H9 (cell line): Measurements from ENCODE around the gene RNF32. TPM values are rescaled to one million over a fixed set of nuclear protein-coding genes. Genes with fewer than 3 reads are reported as not detected.

Experiments
- DNase-seq: peaks from one replicate; pipeline ENCODE4 v3.0.0-alpha.2; 2017
- H2AFZ ChIP-seq: one replicate; pipeline ENCODE4 v1.6.1; 2013; ENCODE audit warnings: mild to moderate bottlenecking, low read length, control low read depth, moderate library complexity
- H2AK5ac ChIP-seq: 2 replicates; pipeline ENCODE4 v1.6.1; 2013; ENCODE audit warnings: low read length, control low read depth, mixed read lengths; ENCODE audit not compliant: insufficient read length
- H2BK120ac ChIP-seq: one replicate; pipeline ENCODE4 v1.6.1; 2013; ENCODE audit warnings: low read depth, mild to moderate bottlenecking, low read length, control low read depth, inconsistent platforms; ENCODE audit not compliant: poor library complexity, severe bottlenecking
- H2BK12ac ChIP-seq: 2 replicates; pipeline ENCODE4 v1.6.1; 2013; ENCODE audit warnings: low read length, control low read depth, mixed read lengths, low read depth; ENCODE audit not compliant: insufficient read length
- H2BK15ac ChIP-seq: 2 replicates; pipeline ENCODE4 v1.6.1; 2013; ENCODE audit warnings: low read depth, low read length, control low read depth
- H2BK20ac ChIP-seq: one replicate; pipeline ENCODE4 v1.6.1; 2013; ENCODE audit warnings: low read depth, mild to moderate bottlenecking, low read length, control low read depth, inconsistent platforms; ENCODE audit not compliant: poor library complexity, severe bottlenecking
- H2BK5ac ChIP-seq: 2 replicates; pipeline ENCODE4 v1.6.1; 2013; ENCODE audit warnings: low read length, control low read depth, mixed read lengths; ENCODE audit not compliant: insufficient read length
- H3K14ac ChIP-seq: 2 replicates; pipeline ENCODE4 v1.6.1; 2013; ENCODE audit warnings: low read length, control low read depth; ENCODE audit not compliant: insufficient read depth
- H3K18ac ChIP-seq: 2 replicates; pipeline ENCODE4 v1.6.1; 2013; ENCODE audit warnings: low read depth, mild to moderate bottlenecking, mixed read lengths, low read length, control low read depth; ENCODE audit not compliant: insufficient read length
- H3K23ac ChIP-seq: 2 replicates; pipeline ENCODE4 v1.6.1; 2013; ENCODE audit warnings: low read length, control low read depth, mixed read lengths, low read depth; ENCODE audit not compliant: insufficient read length
- H3K23me2 ChIP-seq: 2 replicates; pipeline ENCODE4 v1.6.1; 2013; ENCODE audit warnings: low read depth, mild to moderate bottlenecking, mixed read lengths, low read length, control low read depth; ENCODE audit not compliant: insufficient read length, poor library complexity, severe bottlenecking
- H3K27ac ChIP-seq: 2 replicates; pipeline ENCODE4 v1.5.1; 2013; ENCODE audit warnings: low read length, control low read depth, mixed read lengths, low read depth; ENCODE audit not compliant: insufficient read length
- H3K27me3 ChIP-seq: 2 replicates; pipeline ENCODE4 v1.6.1; 2013; ENCODE audit warnings: low read length, control low read depth, inconsistent platforms; ENCODE audit not compliant: insufficient read depth
- H3K4ac ChIP-seq: 2 replicates; pipeline ENCODE4 v1.6.1; 2013; ENCODE audit warnings: low read depth, mild to moderate bottlenecking, control low read depth, inconsistent platforms, low read length, moderate library complexity
- H3K4me1 ChIP-seq: 2 replicates; pipeline ENCODE4 v1.6.1; 2013; ENCODE audit warnings: low read length, control low read depth, inconsistent platforms; ENCODE audit not compliant: insufficient read depth
- H3K4me2 ChIP-seq: 2 replicates; pipeline ENCODE4 v1.6.1; 2013; ENCODE audit warnings: low read length, control low read depth, mixed read lengths; ENCODE audit not compliant: insufficient read length, insufficient read depth
- H3K56ac ChIP-seq: 2 replicates; pipeline ENCODE4 v1.6.1; 2013; ENCODE audit warnings: low read depth, mild to moderate bottlenecking, mixed read lengths, low read length, control low read depth; ENCODE audit not compliant: insufficient read length
- H3K79me1 ChIP-seq: 2 replicates; pipeline ENCODE4 v1.6.1; 2013; ENCODE audit warnings: low read depth, mild to moderate bottlenecking, moderate library complexity, low read length, control low read depth, inconsistent platforms; ENCODE audit not compliant: insufficient read depth, poor library complexity, severe bottlenecking
- H3K79me2 ChIP-seq: 2 replicates; pipeline ENCODE4 v1.6.1; 2013; ENCODE audit warnings: low read length, control low read depth, inconsistent platforms; ENCODE audit not compliant: insufficient read depth
- H3K9ac ChIP-seq: 2 replicates; pipeline ENCODE4 v1.6.1; 2013; ENCODE audit warnings: low read length, control low read depth, mixed read lengths; ENCODE audit not compliant: insufficient read length; ENCODE audit errors: extremely low read depth
- H3K9me3 ChIP-seq: one replicate; pipeline ENCODE4 v1.6.1; 2013; ENCODE audit warnings: low read depth, low read length, inconsistent platforms; ENCODE audit not compliant: control insufficient read depth
- H3T11ph ChIP-seq: one replicate; pipeline ENCODE4 v1.6.1; 2013; ENCODE audit warnings: mild to moderate bottlenecking, low read length, control low read depth, inconsistent platforms
- H4K20me1 ChIP-seq: one replicate; pipeline ENCODE4 v1.6.1; 2013; ENCODE audit not compliant: control insufficient read depth, insufficient read length, insufficient read depth
- H4K5ac ChIP-seq: 2 replicates; pipeline ENCODE4 v1.6.1; 2013; ENCODE audit warnings: low read depth, mild to moderate bottlenecking, mixed read lengths, low read length, control low read depth; ENCODE audit not compliant: insufficient read length
- H4K8ac ChIP-seq: replicated peaks from 2 replicates; pipeline ENCODE4 v1.6.1; 2013; ENCODE audit warnings: low read length, control low read depth, mixed read lengths, low read depth; ENCODE audit not compliant: insufficient read length
- H4K91ac ChIP-seq: 2 replicates; pipeline ENCODE4 v1.6.1; 2013; ENCODE audit warnings: low read depth, mild to moderate bottlenecking, moderate library complexity, mixed read lengths, low read length, control low read depth; ENCODE audit not compliant: insufficient read length
- H3K27ac Mint-ChIP-seq, 3 experiments: 2 replicates in 2 of 3; 3 replicates in 1 of 3; pipeline ENCODE4 v1.8.0; 2020 to 2021; ENCODE audit warnings: mixed read lengths in 3 of 3, mild to moderate bottlenecking in 1 of 3, moderate library complexity in 1 of 3
- H3K27me3 Mint-ChIP-seq: 2 replicates; pipeline ENCODE4 v1.8.0; 2021; ENCODE audit warnings: low read depth, mild to moderate bottlenecking, moderate library complexity, mixed read lengths
- H3K36me3 Mint-ChIP-seq, 3 experiments: 2 replicates in 2 of 3; 3 replicates in 1 of 3; pipeline ENCODE4 v1.8.0; 2020 to 2021; ENCODE audit warnings: low read depth in 3 of 3, mixed read lengths in 3 of 3; ENCODE audit not compliant: insufficient read depth in 1 of 3
- H3K4me1 Mint-ChIP-seq, 2 experiments: 2 replicates each; pipeline ENCODE4 v1.8.0; 2020; ENCODE audit warnings: mixed read lengths in 2 of 2
- H3K4me3 Mint-ChIP-seq, 2 experiments: 2 replicates in 1 of 2; 3 replicates in 1 of 2; pipeline ENCODE4 v1.8.0; 2020 to 2021; ENCODE audit warnings: mild to moderate bottlenecking in 2 of 2, mixed read lengths in 2 of 2, moderate library complexity in 1 of 2
- H3K9me3 Mint-ChIP-seq, 2 experiments: 2 replicates in 1 of 2; 3 replicates in 1 of 2; pipeline ENCODE4 v1.8.0; 2020; ENCODE audit warnings: mild to moderate bottlenecking in 2 of 2, mixed read lengths in 2 of 2, moderate library complexity in 1 of 2
- CTCF ChIP-seq: fragments of 200-600 bp; sonication (generic); conservative IDR thresholded peaks from 3 replicates; pipeline ENCODE4 v1.8.0; 2021; ENCODE audit warnings: antibody characterized with exemption, mild to moderate bottlenecking
- WGBS: extraction: QIAGEN DNeasy Blood & Tissue Kit; methylation state at CpG from one replicate; pipeline ENCODE4 v1.1.7; 2013; ENCODE audit warnings: missing lambda C conversion rate, low lambda C conversion rate, mixed read lengths; ENCODE audit not compliant: insufficient read length; ENCODE audit errors: extremely low coverage; 5-methylcytosine and 5-hydroxymethylcytosine counted together
- total RNA-seq: library from RNA; stranded (reverse); gene quantifications from 2 replicates; pipeline ENCODE4 v1.2.1, GENCODE V29; 2021

Gene RNF32
- total RNA-seq, 1 experiment from 2014 or later: 0.90 TPM

GRCh38 chr7:156676263-156676662 is 35.7 kb downstream of the RNF32 start:
- H4K20me1 ChIP-seq: no peaks in the 10 kb centered on the region
- no peak overlapping the region for H3K9ac ChIP-seq
- no peak overlapping the region for H2BK120ac ChIP-seq
- no peak overlapping the region for H3K27ac ChIP-seq
- H3K23me2 ChIP-seq: no peaks in the 10 kb centered on the region
- peak overlapping the region in 2 of 3 experiments; percentile 49 to 82; a peak in 2 of 7 replicates for H3K27ac Mint-ChIP-seq
- no peak overlapping the region for H2BK12ac ChIP-seq
- no peak overlapping the region for H3K4ac ChIP-seq
- no peak overlapping the region for H2AK5ac ChIP-seq
- H2BK5ac ChIP-seq: no peak overlapping the region
- no peaks in the 10 kb centered on the region for H3K9me3 ChIP-seq
- peaks cover 18 to 25% of the 10 kb centered on the region in 2 experiments for H3K4me1 Mint-ChIP-seq
- H3K23ac ChIP-seq: no peak overlapping the region
- no peaks in the 10 kb centered on the region for H3K79me1 ChIP-seq
- H3K56ac ChIP-seq: no peak overlapping the region
- no peak overlapping the region for H2AFZ ChIP-seq
- no peak overlapping the region for H3K4me3 Mint-ChIP-seq
- no peak overlapping the region for H2BK15ac ChIP-seq
- no peaks in the 10 kb centered on the region for H3K27me3 ChIP-seq
- no peak overlapping the region for H3T11ph ChIP-seq
- no peak for TF ChIP-seq CTCF
- no peaks in the 10 kb centered on the region for H3K4me1 ChIP-seq
- H3K79me2 ChIP-seq: no peaks in the 10 kb centered on the region
- no peaks in the 10 kb centered on the region; a peak in 1 of 5 replicates for H3K9me3 Mint-ChIP-seq
- H3K14ac ChIP-seq: no peak overlapping the region; the same call in 1 of the 2 replicates
- no peak overlapping the region for H2BK20ac ChIP-seq
- no peak overlapping the region for H4K8ac ChIP-seq
- no peak overlapping the region for H3K4me2 ChIP-seq
- H3K18ac ChIP-seq: no peak overlapping the region
- no peak for DNase-seq
- H3K27me3 Mint-ChIP-seq: no peaks in the 10 kb centered on the region
- no peak overlapping the region for H4K91ac ChIP-seq
- no peak overlapping the region for H4K5ac ChIP-seq
- no CpG with 5 or more reads among the region's 19 CpGs for WGBS
- peaks cover 15 to 26% (median 20%) of the 10 kb centered on the region in 3 experiments for H3K36me3 Mint-ChIP-seq
